GM21723 (cell line): ENCODE measurements around the gene SPHK2.
"Not testable (repeated sequence)": the region's sequence is repeated elsewhere in the genome, so short reads cannot be mapped to it uniquely, and the experiment has no call there.

Source experiments
- ATAC-seq: cut with Tn5 transposase; IDR thresholded peaks from one replicate; pipeline ENCODE4 v1.9.1; 2021; ENCODE audit warnings: mild to moderate bottlenecking, moderate library complexity; ENCODE audit not compliant: unreplicated experiment

Gene SPHK2

DNA sequence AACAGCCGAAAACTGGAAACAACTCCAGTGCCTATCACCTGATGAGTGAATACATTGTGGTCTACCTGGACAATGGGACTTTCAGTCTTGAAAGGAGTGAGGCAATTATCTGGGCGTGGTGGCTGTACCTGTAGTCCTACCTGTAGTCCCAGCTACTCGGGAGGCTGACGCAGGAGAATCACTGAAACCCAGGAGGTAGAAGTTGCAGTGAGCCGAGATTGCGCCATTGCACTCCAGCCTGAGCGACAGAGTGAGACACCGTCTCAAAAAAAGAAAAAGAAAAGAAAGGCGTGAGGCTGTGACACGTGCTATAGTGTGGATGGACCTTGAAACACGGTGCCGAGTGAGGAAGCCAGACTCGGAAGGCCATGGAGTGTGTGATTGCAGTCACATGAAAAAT lies 57.6 kb downstream of the SPHK2 start:
- ATAC-seq: no peak

DNA sequence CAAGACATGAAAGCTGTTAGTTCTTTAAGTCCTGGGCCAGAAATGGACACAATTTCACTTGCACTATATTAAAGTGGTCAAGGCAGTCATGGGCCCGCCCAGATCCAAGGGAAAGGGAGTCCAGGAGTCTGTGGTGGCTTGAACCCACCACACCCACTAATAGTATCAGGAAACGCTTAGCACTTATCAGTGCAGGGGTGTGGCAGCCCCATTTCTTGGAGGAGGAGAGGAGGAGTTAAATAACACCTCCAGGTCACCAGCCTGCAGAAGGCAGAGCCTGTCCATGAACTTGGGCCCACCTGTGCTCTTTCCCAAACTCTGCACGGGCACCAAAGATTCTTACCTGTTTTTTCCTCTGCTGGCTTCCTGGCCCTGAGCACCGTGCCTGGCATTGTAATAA lies 58.9 kb downstream of the SPHK2 start:
- ATAC-seq: no peak

DNA sequence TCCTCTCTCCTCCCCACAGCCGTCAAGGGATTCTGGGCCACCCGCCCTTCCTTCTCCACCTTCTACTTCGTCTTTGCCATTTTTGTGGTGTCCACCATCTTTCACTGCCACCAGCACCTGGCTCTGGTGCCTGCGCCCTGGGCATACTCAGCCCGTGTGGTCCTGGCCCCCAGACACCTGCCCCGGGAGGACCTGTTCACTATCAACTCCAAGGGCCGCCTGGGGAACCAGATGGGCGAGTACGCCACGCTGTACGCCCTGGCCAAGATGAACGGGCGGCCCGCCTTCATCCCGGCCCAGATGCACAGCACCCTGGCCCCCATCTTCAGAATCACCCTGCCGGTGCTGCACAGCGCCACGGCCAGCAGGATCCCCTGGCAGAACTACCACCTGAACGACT lies 60.7 kb downstream of the SPHK2 start:
- ATAC-seq: not testable (repeated sequence)
